Measurements from ENCODE around the gene NTHL1. TPM values are rescaled to one million over a fixed set of nuclear protein-coding genes. Genes with fewer than 3 reads are reported as not detected.

NTHL1 gene
- total RNA-seq, 1 donor from 2014 or later: 50.7 TPM

DNA sequence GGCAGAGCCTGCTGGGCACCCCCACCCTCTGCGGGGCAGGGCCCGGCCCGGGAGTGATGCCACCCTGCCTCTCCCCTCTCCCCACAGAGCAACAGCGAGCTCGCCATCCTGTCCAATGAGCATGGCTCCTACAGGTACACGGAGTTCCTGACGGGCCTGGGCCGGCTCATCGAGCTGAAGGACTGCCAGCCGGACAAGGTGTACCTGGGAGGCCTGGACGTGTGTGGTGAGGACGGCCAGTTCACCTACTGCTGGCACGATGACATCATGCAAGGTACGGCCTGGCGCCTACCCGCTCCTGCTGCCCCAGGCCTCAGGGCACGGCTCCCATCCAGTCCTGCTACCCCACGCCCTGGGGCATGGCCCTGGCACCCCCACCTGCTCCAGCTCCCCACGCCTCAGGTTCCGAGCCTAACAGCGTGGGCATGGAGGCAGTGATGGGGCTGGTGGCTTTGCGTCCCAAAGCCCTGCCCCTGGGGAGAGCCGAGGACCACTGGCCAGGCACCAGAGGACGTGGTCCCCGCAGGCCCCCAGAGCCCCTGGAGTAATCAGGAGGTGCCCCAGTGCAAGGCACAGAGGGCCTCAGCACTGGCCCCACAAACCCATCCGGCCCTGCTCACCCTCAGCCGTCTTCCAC, 38.6 kb upstream of the NTHL1 start:
- no peak overlapping the region for H3K27ac Mint-ChIP-seq (ENCODE audit: unreplicated experiment)
- TF ChIP-seq, protein P1, sequence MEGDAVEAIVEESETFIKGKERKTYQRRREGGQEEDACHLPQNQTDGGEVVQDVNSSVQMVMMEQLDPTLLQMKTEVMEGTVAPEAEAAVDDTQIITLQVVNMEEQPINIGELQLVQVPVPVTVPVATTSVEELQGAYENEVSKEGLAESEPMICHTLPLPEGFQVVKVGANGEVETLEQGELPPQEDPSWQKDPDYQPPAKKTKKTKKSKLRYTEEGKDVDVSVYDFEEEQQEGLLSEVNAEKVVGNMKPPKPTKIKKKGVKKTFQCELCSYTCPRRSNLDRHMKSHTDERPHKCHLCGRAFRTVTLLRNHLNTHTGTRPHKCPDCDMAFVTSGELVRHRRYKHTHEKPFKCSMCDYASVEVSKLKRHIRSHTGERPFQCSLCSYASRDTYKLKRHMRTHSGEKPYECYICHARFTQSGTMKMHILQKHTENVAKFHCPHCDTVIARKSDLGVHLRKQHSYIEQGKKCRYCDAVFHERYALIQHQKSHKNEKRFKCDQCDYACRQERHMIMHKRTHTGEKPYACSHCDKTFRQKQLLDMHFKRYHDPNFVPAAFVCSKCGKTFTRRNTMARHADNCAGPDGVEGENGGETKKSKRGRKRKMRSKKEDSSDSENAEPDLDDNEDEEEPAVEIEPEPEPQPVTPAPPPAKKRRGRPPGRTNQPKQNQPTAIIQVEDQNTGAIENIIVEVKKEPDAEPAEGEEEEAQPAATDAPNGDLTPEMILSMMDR (conservative IDR thresholded peaks at IDR 0.05): no peak
- no peaks in the 10 kb centered on the region for H3K27me3 Mint-ChIP-seq (ENCODE audit: low read depth)
- H3K9me3 Mint-ChIP-seq: no peaks in the 10 kb centered on the region
- H3K4me1 Mint-ChIP-seq: no peaks in the 10 kb centered on the region
- DNase-seq (ENCODE audit: low read depth, low spot score): no peak
- H3K36me3 Mint-ChIP-seq (ENCODE audit: low read depth): no peaks in the 10 kb centered on the region
- H3K4me3 Mint-ChIP-seq: no peak overlapping the region

DNA sequence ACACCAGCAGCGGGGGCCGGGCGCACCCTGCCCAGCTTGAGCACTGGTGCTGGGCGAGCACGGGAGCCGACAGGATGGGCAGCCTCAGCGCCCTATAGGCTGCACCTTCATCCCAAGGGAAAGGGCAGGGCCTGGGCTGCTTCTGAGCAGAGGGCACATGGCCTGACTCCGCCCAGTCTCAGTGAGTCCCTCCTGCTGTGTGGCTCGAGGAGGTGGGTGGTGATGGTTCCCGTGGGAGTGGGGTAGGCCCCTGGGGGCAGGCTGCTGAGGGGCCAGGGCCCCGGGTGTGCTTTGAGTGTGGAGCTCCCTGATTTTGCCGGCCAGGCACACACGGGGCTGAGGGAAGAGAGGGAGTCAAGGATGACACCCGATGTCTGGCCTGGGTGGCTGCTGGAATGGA, 38.0 kb upstream of the NTHL1 start:
- Mint-ChIP-seq H3K4me1 (no peaks in the 10 kb centered on the region), H3K27me3 (ENCODE audit: low read depth) (no peaks in the 10 kb centered on the region), H3K36me3 (ENCODE audit: low read depth) (no peaks in the 10 kb centered on the region), H3K4me3 (no peak overlapping the region), H3K9me3 (no peaks in the 10 kb centered on the region), H3K27ac (ENCODE audit: unreplicated experiment) (no peak overlapping the region)
- TF ChIP-seq, protein P1 (conservative IDR thresholded peaks at IDR 0.05): no peak
- no peak for DNase-seq (ENCODE audit: low read depth, low spot score)

DNA sequence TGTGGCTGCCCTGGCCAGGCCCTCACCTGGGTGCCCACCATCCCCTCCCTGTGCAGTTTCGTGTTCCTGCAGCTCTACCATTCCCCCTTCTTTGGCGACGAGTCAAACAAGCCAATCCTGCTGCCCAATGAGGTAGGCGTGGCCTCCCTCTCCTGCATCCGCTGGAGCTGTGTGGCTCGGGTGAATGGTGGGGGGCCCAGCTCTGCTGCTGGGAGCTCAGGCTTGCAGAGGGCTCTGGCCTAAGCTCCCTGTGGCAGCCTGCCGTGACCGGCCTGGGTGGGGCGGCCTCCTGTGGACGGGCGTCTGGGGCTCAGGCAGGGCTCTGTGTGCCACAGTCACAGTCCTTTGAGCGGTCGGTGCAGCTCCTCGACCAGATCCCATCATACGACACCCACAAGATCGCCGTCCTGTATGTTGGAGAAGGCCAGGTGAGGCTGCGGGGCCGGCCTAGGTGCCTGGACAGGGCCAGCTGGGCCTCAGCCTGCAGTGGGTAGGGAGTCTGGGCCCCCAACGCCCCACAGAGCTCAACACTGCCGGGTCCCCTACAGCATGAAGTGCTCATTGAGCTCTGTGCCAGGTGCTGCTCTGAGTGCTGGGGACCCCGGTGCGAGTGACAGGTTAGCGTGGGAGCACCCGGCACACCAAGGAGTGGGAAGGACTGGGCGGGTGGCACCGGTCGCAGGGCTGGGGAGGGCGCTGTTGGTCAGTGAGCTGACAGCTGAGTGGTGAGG, 37.4 kb upstream of the NTHL1 start:
- no peak overlapping the region for H3K27ac Mint-ChIP-seq (ENCODE audit: unreplicated experiment)
- no peak overlapping the region for H3K4me3 Mint-ChIP-seq
- TF ChIP-seq, protein P1 (conservative IDR thresholded peaks at IDR 0.05): no peak
- no peaks in the 10 kb centered on the region for H3K36me3 Mint-ChIP-seq (ENCODE audit: low read depth)
- no peaks in the 10 kb centered on the region for H3K4me1 Mint-ChIP-seq
- no peaks in the 10 kb centered on the region for H3K9me3 Mint-ChIP-seq
- no peaks in the 10 kb centered on the region for H3K27me3 Mint-ChIP-seq (ENCODE audit: low read depth)
- DNase-seq (ENCODE audit: low read depth, low spot score): no peak

DNA sequence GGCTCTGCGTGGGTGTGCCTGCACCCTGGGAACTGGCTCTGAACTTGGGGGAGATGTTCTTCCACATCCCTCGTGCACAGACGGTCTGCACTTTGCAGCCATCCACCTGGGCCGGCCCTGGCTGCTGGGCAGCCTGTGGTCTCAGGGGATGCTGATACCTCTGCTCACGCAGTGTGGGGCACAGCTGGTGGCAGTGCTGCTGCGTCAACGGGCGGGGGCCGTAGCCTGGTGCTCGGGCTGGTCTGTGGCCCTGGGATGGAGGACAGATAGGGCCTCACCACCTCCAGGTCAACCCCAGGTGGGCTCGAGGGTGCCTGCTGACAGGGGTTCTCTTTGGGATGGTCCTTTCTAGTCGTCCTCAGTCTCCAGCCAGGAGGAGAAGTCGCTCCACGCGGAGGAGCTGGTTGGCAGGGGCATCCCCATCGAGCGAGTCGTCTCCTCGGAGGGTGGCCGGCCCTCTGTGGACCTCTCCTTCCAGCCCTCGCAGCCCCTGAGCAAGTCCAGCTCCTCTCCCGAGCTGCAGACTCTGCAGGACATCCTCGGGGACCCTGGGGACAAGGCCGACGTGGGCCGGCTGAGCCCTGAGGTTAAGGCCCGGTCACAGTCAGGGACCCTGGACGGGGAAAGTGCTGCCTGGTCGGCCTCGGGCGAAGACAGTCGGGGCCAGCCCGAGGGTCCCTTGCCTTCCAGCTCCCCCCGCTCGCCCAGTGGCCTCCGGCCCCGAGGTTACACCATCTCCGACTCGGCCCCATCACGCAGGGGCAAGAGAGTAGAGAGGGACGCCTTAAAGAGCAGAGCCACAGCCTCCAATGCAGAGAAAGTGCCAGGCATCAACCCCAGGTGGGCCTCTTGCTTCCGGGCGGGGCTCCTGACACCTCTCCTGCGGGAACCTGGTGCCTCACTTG, 36.5 kb upstream of the NTHL1 start:
- TF ChIP-seq, protein P1 (conservative IDR thresholded peaks at IDR 0.05): no peak
- H3K4me1 Mint-ChIP-seq: no peaks in the 10 kb centered on the region
- no peaks in the 10 kb centered on the region for H3K36me3 Mint-ChIP-seq (ENCODE audit: low read depth)
- H3K27ac Mint-ChIP-seq (ENCODE audit: unreplicated experiment): no peak overlapping the region
- no peaks in the 10 kb centered on the region for H3K9me3 Mint-ChIP-seq
- no peak overlapping the region for H3K4me3 Mint-ChIP-seq
- DNase-seq (ENCODE audit: low read depth, low spot score): no peak
- H3K27me3 Mint-ChIP-seq (ENCODE audit: low read depth): no peaks in the 10 kb centered on the region

DNA sequence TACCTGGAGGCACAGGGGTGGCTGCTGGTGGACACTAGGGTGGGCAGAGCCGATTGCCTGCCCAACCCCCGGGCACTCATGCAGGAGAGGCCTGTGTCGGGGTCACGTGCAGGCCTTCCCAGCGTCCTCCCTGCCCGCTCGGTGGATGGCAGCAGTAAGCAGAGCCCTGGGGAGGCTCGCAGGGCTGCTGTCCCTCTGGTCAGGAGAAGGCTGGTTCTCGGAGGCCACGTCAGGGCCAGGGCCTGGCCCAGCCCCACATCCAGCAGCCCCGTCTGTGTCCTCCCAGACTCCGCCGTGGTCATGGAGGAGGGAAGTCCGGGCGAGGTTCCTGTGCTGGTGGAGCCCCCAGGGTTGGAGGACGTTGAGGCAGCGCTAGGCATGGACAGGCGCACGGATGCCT, 35.8 kb upstream of the NTHL1 start:
- Mint-ChIP-seq H3K4me1 (no peaks in the 10 kb centered on the region), H3K9me3 (no peaks in the 10 kb centered on the region), H3K27ac (ENCODE audit: unreplicated experiment) (no peak overlapping the region), H3K36me3 (ENCODE audit: low read depth) (no peaks in the 10 kb centered on the region), H3K27me3 (ENCODE audit: low read depth) (no peaks in the 10 kb centered on the region), H3K4me3 (peak overlapping the region; percentile 54)
- no peak for DNase-seq (ENCODE audit: low read depth, low spot score)
- TF ChIP-seq, protein P1 (conservative IDR thresholded peaks at IDR 0.05): no peak

Measured in neural crest cell (in vitro differentiated cells).